Esophagus squamous epithelium (tissue), 5 donors: ENCODE data around the gene GOLGA2. TPM values are rescaled to one million over a fixed set of nuclear protein-coding genes. Genes with fewer than 3 reads are reported as not detected.
A peak's percentile ranks its signal among the peaks of the same experiment; 100 is the strongest.

Source experiments
- DNase-seq: peaks from one replicate; lab custom pipeline; 2025; lab: John Stamatoyannopoulos, UW
- H3K27ac ChIP-seq, 4 donors: fragments of 200-600 bp; sonication (generic); one replicate each; pipeline ENCODE4 v1.5.1; 2016 to 2019; ENCODE audit warnings: mild to moderate bottlenecking in 1 of 4
- H3K27me3 ChIP-seq, 4 donors: fragments of 200-600 bp; sonication (generic); 1 replicate in 3 of 4; 2 replicates in 1 of 4; pipeline versions ENCODE4 v1.5.1 to v1.6.0; 2017 to 2021; ENCODE audit warnings: antibody characterized with exemption in 1 of 4
- H3K36me3 ChIP-seq, 3 donors: fragments of 200-600 bp; sonication (generic); one replicate each; pipeline ENCODE4 v1.5.1; 2016 to 2019
- H3K4me1 ChIP-seq, 3 donors: fragments of 200-600 bp; sonication (generic); one replicate each; pipeline ENCODE4 v1.5.1; 2017 to 2019
- H3K4me3 ChIP-seq, 4 donors: fragments of 200-600 bp; sonication (generic); 1 replicate in 3 of 4; 2 replicates in 1 of 4; pipeline ENCODE4 v1.5.1; 2016 to 2019; ENCODE audit warnings: mild to moderate bottlenecking in 2 of 4, moderate library complexity in 1 of 4
- H3K9me3 ChIP-seq, 3 donors: fragments of 200-600 bp; sonication (generic); one replicate each; pipeline ENCODE4 v1.5.1; 2016 to 2019
- CTCF ChIP-seq, 6 experiments: fragments of 450-650 bp in 4 of 6; fragments of 200-600 bp in 2 of 6; sonication (generic) in 2 of 6; IDR thresholded peaks; one replicate each; pipeline ENCODE4 v1.5.1; 2016 to 2019; ENCODE audit warnings: antibody characterized with exemption in 6 of 6, mild to moderate bottlenecking in 4 of 6, moderate library complexity in 4 of 6
- POLR2A ChIP-seq, 4 donors: fragments of 450-650 bp; IDR thresholded peaks; one replicate each; pipeline ENCODE4 v1.6.1; 2017; ENCODE audit warnings: antibody characterized with exemption in 4 of 4, mild to moderate bottlenecking in 4 of 4, moderate library complexity in 3 of 4
- WGBS, 2 donors: methylation state at CpG; one replicate each; pipeline ENCODE4 v1.1.5; 2018; 5-methylcytosine and 5-hydroxymethylcytosine counted together
- intact Hi-C: fragments of 100-400 bp; cut with DNase I; formaldehyde crosslinking; loops from one replicate; pipeline ENCODE4 v1.15.0; 2022
- total RNA-seq, 4 donors: library from RNA; depleted of rRNA; stranded (reverse); fragments of >200 nt; gene quantifications; one replicate each; pipeline ENCODE4 v1.1.0, GENCODE V29; 2016
- donor health status: DM: yes; HTN: yes; CAD: no.

The GOLGA2 gene
- total RNA-seq, 4 donors from 2014 or later = 76.1 to 92.0 (median 89.2) TPM

- Histone ChIP-seq H3K4me1 (peaks cover 21 to 57% (median 28%) of the 10 kb centered on the region in 3 donors), H3K4me3 (peak within 1 kb of the TSS; percentile 96 to 99 (median 98)), H3K36me3 (peaks cover 0 to 36% (median 10%) of the 10 kb centered on the region in 3 donors), H3K9me3 (no peaks in the 10 kb centered on the region), H3K27ac (peak within 1 kb of the TSS; percentile 95 to 100 (median 98)), H3K27me3 (no peaks in the 10 kb centered on the region)
- intact Hi-C loops = no loop called here
- 0 to 2% methylated on average over 5 to 24 of the region's 38 CpGs for WGBS, 2 donors
- peak; percentile 92 for DNase-seq
- TF ChIP-seq CTCF (IDR thresholded peaks at IDR 0.05) = peak in 2 of 6 experiments; percentile 10 to 16
- TF ChIP-seq POLR2A (IDR thresholded peaks at IDR 0.05) = peak in 3 of 4 donors; percentile 89 to 98 (median 97)
Measured at GRCh38 chr9:128276008-128276573, 284 bp upstream of the GOLGA2 start, which contains the start of gene SWI5. SWI5 (plus strand) TSS chr9:128276276.

- H3K36me3 ChIP-seq = peaks cover 0 to 40% (median 10%) of the 10 kb centered on the region in 3 donors
- H3K27ac ChIP-seq = peak overlapping the region in 1 of 4 donors; percentile 100
- no peak for DNase-seq
- peaks cover 24 to 76% (median 32%) of the 10 kb centered on the region in 3 donors for H3K4me1 ChIP-seq
- intact Hi-C loops = no loop called here
- H3K9me3 ChIP-seq = no peaks in the 10 kb centered on the region
- WGBS, 2 donors = 72 to 78% methylated on average over 8 of the region's 8 CpGs
- peak overlapping the region in 2 of 4 donors; percentile 98 to 99 for H3K4me3 ChIP-seq
- TF ChIP-seq POLR2A (IDR thresholded peaks at IDR 0.05) (no peak), CTCF (IDR thresholded peaks at IDR 0.05) (no peak)
- no peaks in the 10 kb centered on the region for H3K27me3 ChIP-seq
Measured at GRCh38 chr9:128274245-128274644, 1.6 kb downstream of the GOLGA2 start.

DNA sequence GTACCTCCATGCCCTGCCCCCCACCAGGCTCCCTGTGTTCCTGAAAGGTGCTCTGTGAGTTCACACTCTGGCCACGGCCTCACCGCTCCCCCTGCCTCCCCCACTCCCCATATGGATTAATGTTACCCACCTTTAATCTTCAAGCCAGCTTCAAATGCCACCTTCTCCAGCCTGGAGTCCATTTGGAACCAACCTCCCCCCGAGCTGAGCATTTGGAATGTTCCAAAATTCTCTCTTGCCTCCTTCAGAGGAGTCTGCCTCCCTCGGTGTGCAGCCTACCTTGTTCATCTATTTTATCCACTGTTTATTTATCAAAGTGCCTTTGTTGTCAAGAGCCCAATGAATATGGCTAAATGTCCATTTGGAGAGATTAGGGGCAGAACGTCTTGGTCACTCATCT is 4.3 kb downstream of the GOLGA2 start:
- Histone ChIP-seq H3K36me3 (peaks cover 10 to 63% (median 15%) of the 10 kb centered on the region in 3 donors), H3K27ac (peak overlapping the region; percentile 42 to 80 (median 64)), H3K27me3 (no peaks in the 10 kb centered on the region), H3K9me3 (no peaks in the 10 kb centered on the region), H3K4me3 (no peak overlapping the region), H3K4me1 (peaks cover 18 to 76% (median 22%) of the 10 kb centered on the region in 3 donors)
- 70 to 78% methylated on average over 5 of the region's 5 CpGs for WGBS, 2 donors
- TF ChIP-seq POLR2A (IDR thresholded peaks at IDR 0.05) = no peak
- no peak for TF ChIP-seq CTCF (IDR thresholded peaks at IDR 0.05)
- intact Hi-C loops = no loop called here
- DNase-seq = no peak

GRCh38 chr9:128271112-128271511 is 4.7 kb downstream of the GOLGA2 start:
- H3K36me3 ChIP-seq = peaks cover 13 to 67% (median 15%) of the 10 kb centered on the region in 3 donors
- H3K4me1 ChIP-seq = peaks cover 16 to 74% (median 21%) of the 10 kb centered on the region in 3 donors
- H3K9me3 ChIP-seq = no peaks in the 10 kb centered on the region
- WGBS, 2 donors = 17 to 40% methylated on average over 1 of the region's 3 CpGs
- H3K27ac ChIP-seq = peak overlapping the region; percentile 42 to 80 (median 64)
- DNase-seq = no peak
- no peak overlapping the region for H3K4me3 ChIP-seq
- intact Hi-C loops = no loop called here
- no peaks in the 10 kb centered on the region for H3K27me3 ChIP-seq
- TF ChIP-seq CTCF (IDR thresholded peaks at IDR 0.05) (no peak), POLR2A (IDR thresholded peaks at IDR 0.05) (no peak)

- Histone ChIP-seq H3K27ac (peak overlapping the region in 1 of 4 donors; percentile 7), H3K27me3 (no peaks in the 10 kb centered on the region), H3K4me3 (no peak overlapping the region), H3K9me3 (no peaks in the 10 kb centered on the region), H3K4me1 (peaks cover 9 to 41% (median 9%) of the 10 kb centered on the region in 3 donors), H3K36me3 (peaks cover 6 to 89% (median 13%) of the 10 kb centered on the region in 3 donors)
- intact Hi-C loops = no loop called here
- no peak for DNase-seq
- WGBS, 2 donors = 87 to 89% methylated on average over 7 to 14 of the region's 15 CpGs
- TF ChIP-seq CTCF (IDR thresholded peaks at IDR 0.05) = no peak
- no peak for TF ChIP-seq POLR2A (IDR thresholded peaks at IDR 0.05)
Measured at GRCh38 chr9:128266868-128267590, 8.8 kb downstream of the GOLGA2 start.
